ENCODE results near the gene ANKMY1. TPM values are rescaled to one million over a fixed set of nuclear protein-coding genes. Genes with fewer than 3 reads are reported as not detected.
A peak's percentile ranks its signal among the peaks of the same experiment; 100 is the strongest.

Gene ANKMY1
- total RNA-seq, 1 experiment from 2014 or later, result 5.2 TPM

DNA sequence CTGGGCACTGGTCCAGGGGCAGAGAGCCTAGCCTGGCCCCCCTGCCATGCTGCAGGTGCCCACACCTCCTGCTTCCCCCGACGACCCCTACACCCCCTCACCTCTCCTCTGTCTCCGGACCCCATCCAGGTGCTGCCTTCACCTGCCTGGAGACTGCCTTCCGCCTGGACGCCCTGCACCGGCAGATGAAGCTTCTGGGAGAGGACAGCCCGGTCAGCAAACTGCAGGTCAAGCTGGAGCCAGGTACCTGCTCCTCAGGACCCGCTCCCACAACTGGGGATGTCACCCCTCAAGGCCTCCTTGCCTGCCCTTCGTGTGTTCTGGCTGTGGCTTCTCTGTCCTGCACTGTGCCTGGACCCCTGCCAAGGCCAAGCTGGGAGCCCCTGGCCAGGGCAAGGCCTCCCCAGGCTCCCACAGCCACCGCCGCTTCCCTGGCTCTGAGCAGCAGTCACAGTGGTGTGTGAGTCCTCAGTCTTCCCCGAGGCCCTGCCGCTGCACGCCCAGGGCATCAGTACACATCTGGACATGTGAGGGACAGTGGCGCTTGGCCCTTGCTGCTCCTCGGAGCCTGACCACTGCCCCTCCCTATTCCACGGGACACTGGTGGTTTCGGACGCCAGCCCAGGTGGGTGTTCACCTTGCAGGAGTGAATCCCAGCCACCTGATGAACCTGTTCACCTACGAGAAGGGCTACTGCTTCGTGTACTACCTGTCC, 16.8 kb upstream of the ANKMY1 start:
- DNase-seq (ENCODE audit: low read depth, low spot score), result no peak
- in situ Hi-C loops (cut with HindIII; ENCODE audit: low pct_unique_long_range_greater_than_20kb, low sequenced_read_pairs), result no loop called here

DNA sequence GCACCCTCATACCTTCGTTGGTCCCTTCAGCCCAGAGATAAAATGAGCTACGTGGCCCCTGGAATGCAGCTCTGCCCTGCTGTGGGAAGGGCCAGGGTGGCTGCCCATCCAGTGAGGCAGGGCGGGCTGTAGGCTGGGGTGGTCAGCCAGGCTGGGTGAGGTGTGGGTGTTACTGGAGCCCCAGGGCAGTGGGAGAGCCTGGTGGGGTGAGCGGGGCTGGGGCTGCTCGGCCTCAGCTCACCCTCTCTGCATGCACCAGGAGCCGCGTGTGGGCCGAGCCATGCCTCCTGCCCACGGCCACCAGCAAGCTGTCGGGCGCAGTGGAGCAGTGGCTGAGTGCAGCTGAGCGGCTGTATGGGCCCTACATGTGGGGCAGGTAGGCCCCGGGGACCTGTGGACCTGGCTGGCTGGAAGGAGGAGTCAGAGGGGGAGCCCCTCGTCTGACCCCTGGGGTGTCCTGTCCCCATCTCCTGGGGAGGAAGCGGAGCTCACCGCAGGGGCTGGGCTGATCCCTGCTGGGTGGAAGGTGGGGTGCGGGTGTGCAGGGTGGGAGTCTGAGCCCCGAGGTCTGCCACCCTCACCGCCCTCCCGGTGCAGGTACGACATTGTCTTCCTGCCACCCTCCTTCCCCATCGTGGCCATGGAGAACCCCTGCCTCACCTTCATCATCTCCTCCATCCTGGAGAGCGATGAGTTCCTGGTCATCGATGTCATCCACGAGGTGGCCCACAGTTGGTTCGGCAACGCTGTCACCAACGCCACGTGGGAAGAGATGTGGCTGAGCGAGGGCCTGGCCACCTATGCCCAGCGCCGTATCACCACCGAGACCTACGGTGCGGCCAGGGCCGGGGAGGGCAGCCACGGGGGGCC, 16.0 kb upstream of the ANKMY1 start:
- in situ Hi-C loops (cut with HindIII; ENCODE audit: low pct_unique_long_range_greater_than_20kb, low sequenced_read_pairs), result no loop called here
- DNase-seq (ENCODE audit: low read depth, low spot score), result no peak

DNA sequence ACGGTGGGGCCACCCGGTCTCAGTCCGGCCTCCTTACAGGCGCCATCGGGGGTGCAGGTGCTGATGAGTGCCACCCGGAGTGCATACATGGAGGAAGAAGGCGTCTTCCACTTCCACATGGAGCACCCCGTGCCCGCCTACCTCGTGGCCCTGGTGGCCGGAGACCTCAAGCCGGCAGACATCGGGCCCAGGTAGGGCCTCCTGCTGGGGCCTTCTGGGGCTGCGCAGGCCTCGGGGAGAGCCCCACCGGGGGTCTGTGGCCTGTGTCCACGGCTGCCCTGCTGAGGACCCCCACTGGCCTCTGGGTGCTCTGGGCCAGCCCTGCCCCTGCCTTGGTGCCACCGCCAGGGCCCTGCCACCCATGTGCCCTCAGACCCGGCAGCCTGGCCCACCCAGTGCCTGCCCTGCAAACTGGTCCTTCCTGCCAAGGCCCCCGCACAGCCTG, 15.3 kb upstream of the ANKMY1 start:
- no peak for DNase-seq (ENCODE audit: low read depth, low spot score)
- in situ Hi-C loops (cut with HindIII; ENCODE audit: low pct_unique_long_range_greater_than_20kb, low sequenced_read_pairs), result no loop called here

DNA sequence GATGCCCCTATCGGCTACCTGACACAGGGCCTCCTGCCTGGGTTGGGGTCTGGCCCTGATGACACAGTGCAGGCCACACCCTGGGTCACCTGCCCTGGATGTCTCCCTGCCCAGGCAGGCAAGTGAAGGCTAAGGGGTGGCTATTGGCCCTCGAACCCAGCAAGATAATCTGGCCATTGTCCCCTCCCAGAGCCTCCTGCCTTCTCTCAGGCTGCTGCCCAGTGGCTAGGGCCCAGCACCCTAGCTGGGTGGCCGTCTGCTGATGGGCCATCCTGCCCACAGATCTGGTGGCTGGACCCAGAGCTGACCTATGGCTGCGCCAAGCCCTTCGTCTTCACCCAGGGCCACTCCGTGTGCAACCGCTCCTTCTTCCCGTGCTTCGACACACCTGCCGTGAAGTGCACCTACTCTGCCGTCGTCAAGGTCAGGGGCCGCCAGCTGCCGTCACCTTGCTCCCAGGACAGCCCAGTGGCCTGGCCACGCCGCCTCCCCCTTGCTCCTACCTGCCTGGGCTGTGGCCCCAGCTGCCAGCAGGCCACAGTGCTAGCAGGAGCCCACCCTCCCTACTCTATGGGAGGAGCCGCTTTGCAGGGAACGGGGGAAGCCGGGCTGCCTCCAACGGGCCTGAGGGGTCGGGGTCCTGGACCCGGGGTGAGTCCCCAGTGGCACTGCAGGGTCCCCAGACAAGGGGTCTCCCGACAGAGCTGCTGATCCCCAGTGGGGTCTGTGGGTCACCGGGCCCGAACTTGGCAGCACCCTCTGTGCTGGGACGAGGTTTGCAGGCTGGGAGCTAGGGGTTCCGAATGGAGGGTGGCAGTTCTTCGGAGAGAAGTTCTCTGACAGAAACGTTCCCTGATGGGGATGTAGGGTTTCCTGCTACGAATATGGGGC, 14.6 kb upstream of the ANKMY1 start:
- no peak for DNase-seq (ENCODE audit: low read depth, low spot score)
- in situ Hi-C loops (cut with HindIII; ENCODE audit: low pct_unique_long_range_greater_than_20kb, low sequenced_read_pairs), result no loop called here

DNA sequence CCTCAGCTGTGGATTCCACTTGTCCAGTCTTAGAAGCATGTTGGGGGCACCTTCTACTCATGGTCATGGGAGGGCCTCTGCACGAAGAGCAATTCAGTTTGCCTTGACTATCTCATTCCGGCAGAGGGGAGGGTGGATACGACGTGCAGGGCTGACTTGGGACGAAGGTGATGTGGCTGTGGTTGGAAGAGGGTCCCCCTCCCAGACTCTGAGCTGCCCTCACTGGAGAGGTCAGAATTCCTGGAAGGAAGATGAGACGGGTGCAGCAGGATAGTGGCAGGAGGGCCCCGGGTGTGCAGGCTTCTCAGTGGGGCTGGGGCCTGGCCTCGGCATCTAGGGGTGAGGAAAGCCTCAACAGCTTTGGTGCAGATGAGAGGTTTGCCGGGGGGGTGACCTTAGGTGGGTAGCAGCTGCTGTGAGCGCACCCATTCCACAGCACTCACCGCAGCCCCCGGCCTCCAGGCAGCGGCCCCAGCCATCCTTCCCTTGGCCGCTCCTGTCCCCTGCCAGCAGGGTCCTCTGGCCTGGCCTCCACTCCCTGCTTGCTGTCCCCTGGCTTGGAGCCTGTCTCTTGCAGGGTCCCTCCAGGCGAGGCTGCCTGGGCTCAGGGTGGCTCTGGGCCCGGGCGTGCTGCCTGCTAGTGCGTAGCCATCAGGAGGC, 13.7 kb upstream of the ANKMY1 start:
- in situ Hi-C loops (cut with HindIII; ENCODE audit: low pct_unique_long_range_greater_than_20kb, low sequenced_read_pairs), result no loop called here
- DNase-seq (ENCODE audit: low read depth, low spot score), result no peak

DNA sequence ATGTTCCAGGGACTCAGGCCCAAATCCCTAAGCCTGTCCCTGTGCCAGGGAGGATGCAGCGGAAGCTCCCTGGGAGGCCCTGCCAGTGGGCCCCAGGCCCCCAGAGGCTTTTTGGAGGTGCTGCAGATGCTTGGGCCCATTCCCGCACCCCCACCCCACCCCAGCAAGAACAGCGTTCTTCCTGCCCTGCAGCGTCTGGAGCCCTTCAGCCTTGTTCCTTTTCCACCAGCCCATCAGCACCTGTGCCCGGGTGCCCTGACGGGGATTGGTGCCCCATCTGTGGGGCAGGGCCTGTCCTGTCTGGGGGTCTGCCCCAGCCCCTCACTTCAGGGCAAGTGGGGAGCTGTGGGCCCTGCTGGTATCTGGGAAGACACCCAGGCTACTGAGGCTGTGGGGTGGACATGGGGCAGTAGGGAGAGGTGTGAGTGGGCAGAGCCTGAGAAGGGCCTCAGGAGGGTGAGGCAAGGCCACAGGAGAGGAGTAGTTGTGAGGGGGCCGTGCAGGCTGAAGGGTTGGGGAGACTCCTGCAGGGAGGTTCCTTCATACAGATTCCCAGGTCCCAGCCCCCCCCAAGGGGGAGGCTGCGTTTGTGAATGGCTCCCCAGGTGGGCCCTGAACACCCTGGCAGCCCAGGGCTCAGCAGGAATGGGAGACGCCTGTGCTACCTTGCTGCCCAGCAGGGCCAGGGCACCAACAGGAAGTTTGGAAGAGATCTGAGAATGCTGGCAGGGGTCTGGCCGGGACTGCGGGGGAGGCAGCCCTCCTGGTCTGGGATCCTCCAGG, 12.9 kb upstream of the ANKMY1 start:
- in situ Hi-C loops (cut with HindIII; ENCODE audit: low pct_unique_long_range_greater_than_20kb, low sequenced_read_pairs), result no loop called here
- no peak for DNase-seq (ENCODE audit: low read depth, low spot score)

DNA sequence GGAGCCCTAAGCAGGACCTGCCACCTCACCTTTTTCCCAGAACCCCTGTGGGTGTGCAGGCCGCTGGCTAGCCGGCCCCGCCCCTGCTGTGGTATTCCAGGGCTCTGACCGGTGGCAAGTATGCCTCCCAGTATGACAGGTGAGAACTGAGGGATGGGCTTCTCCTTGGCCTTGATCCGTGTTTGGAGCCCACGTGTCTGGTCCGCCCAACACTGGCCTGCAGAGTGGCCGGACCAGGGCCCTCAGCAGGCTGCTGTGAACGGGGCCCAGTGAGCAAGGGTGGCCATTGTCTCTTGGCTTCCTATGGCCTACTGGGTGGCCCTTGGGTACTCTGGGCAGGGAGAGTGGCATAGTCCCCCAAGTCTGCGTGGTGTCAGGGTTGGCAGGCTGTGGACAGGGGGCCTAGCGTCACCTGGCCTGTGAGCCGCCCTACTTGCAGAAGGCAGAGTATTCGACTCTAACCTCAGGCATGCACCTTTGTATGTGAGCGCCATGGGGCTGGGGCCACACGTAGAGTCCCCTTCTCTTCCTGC, 12.3 kb upstream of the ANKMY1 start:
- in situ Hi-C loops (cut with HindIII; ENCODE audit: low pct_unique_long_range_greater_than_20kb, low sequenced_read_pairs), result no loop called here
- no peak for DNase-seq (ENCODE audit: low read depth, low spot score)

DNA sequence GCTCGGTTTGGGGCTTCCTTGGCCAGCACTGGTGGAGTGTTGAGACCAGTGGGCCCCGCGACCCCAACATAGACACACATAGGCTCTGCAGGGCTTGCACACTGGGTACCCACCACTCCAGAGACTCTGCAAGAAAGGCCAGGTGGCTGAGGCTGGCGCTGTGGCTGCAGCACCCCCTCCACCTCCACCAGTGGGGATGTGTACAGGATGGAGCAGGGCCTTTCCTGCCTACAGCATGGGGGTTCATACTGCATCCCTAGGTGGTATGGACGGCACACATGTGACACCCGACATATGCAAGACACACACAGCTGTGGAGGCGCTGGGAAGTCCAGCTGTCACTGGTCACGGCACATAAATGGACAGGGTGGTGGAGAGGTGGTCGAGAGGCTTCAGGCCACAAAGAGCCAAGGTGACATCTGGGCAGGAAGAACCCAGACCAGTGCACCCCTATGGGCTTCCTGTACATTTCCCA, 11.8 kb upstream of the ANKMY1 start:
- no peak for DNase-seq (ENCODE audit: low read depth, low spot score)
- in situ Hi-C loops (cut with HindIII; ENCODE audit: low pct_unique_long_range_greater_than_20kb, low sequenced_read_pairs), result no loop called here

DNA sequence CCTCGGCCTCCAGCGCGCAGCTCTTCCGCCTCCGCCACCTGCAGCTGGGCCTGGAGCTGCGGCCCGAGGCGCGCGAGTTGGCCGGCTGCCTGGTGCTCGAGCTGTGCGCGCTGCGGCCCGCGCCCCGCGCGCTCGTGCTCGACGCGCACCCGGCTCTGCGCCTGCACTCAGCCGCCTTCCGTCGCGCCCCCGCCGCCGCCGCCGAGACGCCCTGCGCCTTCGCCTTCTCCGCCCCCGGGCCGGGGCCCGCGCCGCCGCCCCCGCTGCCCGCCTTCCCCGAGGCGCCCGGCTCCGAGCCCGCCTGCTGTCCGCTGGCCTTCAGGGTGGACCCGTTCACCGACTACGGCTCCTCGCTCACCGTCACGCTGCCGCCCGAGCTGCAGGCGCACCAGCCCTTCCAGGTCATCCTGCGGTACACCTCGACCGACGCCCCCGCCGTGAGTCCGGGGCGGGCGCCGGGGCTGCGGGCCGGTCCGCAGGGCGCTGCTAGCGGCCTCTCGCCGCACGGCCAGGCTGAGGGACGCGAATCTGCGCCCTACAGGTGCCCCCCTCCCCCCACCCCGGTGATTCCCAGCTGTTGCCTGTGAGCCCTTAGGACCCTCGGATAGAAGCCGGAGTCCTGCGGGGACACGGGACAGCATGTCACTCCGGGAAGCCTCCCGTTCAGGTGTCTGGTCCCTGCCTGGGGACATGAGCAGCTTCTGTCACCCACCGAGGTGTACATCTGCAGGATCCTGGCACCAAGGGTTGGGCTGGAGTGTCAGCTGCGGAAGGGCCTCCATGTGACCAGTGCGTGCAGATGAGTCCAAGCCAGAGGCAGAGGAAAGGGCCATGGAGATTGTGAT, 11.1 kb upstream of the ANKMY1 start:
- DNase-seq (ENCODE audit: low read depth, low spot score), result peak; percentile 37
- in situ Hi-C loops (cut with HindIII; ENCODE audit: low pct_unique_long_range_greater_than_20kb, low sequenced_read_pairs), result no loop called here

DNA sequence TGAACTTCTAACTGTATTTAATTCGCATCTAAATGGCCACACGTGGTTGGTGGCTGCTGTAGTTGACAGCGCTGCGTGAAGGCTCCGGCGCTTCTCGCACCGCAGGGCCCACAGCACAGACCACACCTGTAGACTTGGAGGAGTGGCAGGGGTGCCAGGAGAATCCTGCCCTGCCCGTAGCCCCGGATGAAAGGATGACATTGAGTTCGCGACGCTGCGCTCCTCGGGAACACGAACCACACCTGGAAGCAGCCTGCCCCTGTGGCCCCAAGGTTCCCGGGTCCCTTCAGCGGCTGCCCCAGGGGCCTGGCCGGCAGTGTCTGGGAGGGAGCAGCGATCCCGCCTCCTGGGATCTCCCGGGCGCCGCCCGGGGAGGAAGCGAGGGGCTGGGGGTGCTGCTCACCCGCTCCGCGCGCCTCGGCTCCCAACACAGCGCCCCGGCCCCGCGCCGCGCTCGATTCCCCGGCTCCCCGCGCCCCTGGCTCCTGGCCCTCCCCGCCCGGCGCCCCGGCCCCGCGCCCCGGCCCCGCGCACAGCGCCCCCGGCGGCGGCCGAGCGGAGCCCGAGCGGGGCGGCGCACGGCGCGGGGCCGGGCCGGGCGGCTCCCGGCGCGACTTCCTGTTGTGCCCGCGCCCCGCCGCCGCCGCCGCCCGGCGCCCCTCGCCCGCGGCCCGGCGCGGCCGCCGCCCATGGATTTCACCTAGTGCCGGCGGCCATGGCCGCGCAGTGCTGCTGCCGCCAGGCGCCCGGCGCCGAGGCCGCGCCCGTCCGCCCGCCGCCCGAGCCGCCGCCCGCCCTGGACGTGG, 10.3 kb upstream of the ANKMY1 start, which contains the start of gene RNPEPL1:
TSS of gene RNPEPL1 (plus strand) at position 613 of the 806 bp plus-strand sequence. CDS start at position 716, 103 bp downstream.
- DNase-seq (ENCODE audit: low read depth, low spot score), result peak; percentile 21
- in situ Hi-C loops (cut with HindIII; ENCODE audit: low pct_unique_long_range_greater_than_20kb, low sequenced_read_pairs), result no loop called here

DNA sequence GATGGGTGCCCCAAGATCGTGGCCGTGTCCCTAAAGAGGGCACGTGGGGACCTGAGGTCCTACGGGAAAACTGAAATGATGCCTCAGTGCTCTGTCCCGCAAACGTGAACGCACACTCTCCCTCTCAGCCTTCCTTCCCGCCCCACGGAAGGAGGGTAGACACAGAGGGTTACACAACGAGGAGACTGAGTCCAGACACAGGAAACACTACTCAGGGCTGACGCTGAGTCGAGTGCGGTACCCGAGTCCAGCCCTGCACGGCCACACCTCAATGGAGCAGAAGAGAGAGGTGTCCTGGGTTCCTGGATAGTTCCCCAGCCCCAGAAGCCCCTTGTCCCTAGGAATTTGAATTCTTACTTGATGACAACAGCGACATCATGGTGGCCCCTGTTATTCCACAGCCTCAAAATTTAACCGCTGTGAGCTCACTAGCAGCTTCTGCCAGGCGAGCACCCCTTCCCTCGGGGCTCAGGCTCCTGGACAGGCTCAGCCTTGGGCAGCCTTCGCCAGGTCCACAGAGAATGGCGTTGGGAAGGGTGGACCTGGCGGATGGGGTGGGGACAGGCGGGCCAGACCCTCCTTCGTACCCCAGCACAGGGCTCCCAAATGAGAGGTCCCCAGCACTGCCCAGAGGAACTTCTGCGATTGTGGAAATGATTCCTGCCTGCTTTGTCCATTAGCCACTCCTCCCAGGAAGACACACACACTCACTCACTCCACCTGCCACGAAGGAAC, 9.5 kb upstream of the ANKMY1 start:
- in situ Hi-C loops (cut with HindIII; ENCODE audit: low pct_unique_long_range_greater_than_20kb, low sequenced_read_pairs), result no loop called here
- no peak for DNase-seq (ENCODE audit: low read depth, low spot score)

DNA sequence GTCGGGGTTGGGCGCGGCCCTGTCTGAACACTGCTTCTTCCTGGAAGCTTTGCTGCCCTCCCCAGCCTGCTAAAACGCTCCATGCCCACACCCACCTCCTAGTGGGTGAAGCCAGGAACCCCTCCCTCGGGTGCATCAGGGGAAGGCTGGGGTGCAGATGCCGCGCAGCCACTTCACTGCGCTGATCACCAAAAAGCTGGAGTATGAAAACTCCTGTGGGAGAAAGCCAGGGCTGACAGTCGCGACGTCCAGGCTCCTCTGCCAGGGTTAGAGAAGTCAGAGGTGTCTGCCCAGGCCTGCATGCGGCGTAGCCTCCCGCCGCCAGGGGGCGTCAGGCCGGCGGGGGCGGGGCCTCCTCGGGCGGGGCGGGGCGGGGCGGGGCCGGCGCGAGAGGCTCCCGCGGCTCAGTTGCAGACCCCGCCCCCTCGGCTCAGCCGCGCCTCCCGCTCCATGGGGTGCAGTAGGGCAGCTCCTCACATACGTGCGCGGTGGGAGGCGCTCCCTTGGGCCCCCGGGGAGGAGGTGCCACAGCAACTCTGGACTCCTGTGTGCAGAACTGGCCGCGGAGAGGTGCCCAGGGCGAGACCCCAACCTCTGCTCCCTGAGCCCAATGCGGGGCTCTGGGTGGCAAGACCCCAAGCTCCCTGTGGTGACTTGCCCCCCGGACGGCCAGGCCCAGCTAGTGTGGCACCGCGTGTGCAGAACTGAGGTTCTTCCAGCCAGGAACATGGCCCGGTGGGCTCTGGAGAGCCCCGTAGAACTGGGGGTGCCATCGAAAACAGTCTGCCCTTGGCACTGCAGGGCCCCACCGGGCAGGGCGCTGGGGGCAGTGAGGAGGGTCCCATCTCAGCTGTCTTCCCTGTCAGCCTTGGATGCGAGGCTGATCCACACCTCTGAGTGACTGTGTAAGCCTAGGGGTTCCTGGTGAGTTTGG, 8.7 kb upstream of the ANKMY1 start:
- in situ Hi-C loops (cut with HindIII; ENCODE audit: low pct_unique_long_range_greater_than_20kb, low sequenced_read_pairs), result no loop called here
- peak; percentile 73 for DNase-seq (ENCODE audit: low read depth, low spot score)
